Activated CD8-positive, alpha-beta memory T cell treated with anti-CD3 and anti-CD28 coated beads for 36 hours (primary cell): ENCODE data around the gene CNTN1. TPM values are rescaled to one million over a fixed set of nuclear protein-coding genes. Genes with fewer than 3 reads are reported as not detected.

Experiments used
- CTCF ChIA-PET: fragments of 350-600 bp; sonication (Branson Sonifier 250); formaldehyde crosslinking; loops from one replicate; lab custom pipeline; 2021; ENCODE audit warnings: antibody characterized with exemption; lab: Charles Lee
- POLR2A ChIA-PET: fragments of 350-600 bp; sonication (Branson Sonifier 250); formaldehyde crosslinking; loops from one replicate; lab custom pipeline; 2021; ENCODE audit warnings: antibody characterized with exemption; lab: Charles Lee
- total RNA-seq, 2 experiments: library from RNA; stranded (reverse); gene quantifications; one replicate each; pipeline ENCODE4 v1.2.3, GENCODE V29; 2021

The CNTN1 gene
- total RNA-seq, 2 experiments from 2014 or later, result not detected

GRCh38 chr12:40752011-40752410 lies 59.8 kb downstream of the CNTN1 start:
- CTCF ChIA-PET, result no interaction called here
- POLR2A ChIA-PET, result no interaction called here

- ChIA-PET POLR2A (no interaction called here), CTCF (no interaction called here)
Observed at GRCh38 chr12:40760821-40761220, 68.6 kb downstream of the CNTN1 start.

GRCh38 chr12:40762072-40762471 lies 69.8 kb downstream of the CNTN1 start:
- ChIA-PET POLR2A (no interaction called here), CTCF (no interaction called here)

- ChIA-PET POLR2A (no interaction called here), CTCF (no interaction called here)
Observed at GRCh38 chr12:40768125-40768864, 76.1 kb downstream of the CNTN1 start.

GRCh38 chr12:40769846-40770245 lies 77.6 kb downstream of the CNTN1 start:
- POLR2A ChIA-PET, result no interaction called here

GRCh38 chr12:40770781-40771180 lies 78.5 kb downstream of the CNTN1 start:
- ChIA-PET CTCF (no interaction called here), POLR2A (no interaction called here)

More at GRCh38 chr12:40769846-40770245, 77.6 kb downstream of the CNTN1 start:
- CTCF ChIA-PET, result no interaction called here

- CTCF ChIA-PET, result no interaction called here
- POLR2A ChIA-PET, result no interaction called here
Observed at GRCh38 chr12:40775661-40776060, 83.4 kb downstream of the CNTN1 start.

GRCh38 chr12:40784102-40784501 lies 91.9 kb downstream of the CNTN1 start:
- POLR2A ChIA-PET, result no interaction called here
- CTCF ChIA-PET, result no interaction called here

- CTCF ChIA-PET, result no interaction called here
- POLR2A ChIA-PET, result no interaction called here
Observed at GRCh38 chr12:40788276-40788675, 96.0 kb downstream of the CNTN1 start.

- ChIA-PET POLR2A (no interaction called here), CTCF (no interaction called here)
Observed at GRCh38 chr12:40792792-40793386, 100.7 kb downstream of the CNTN1 start.

- ChIA-PET POLR2A (no interaction called here), CTCF (no interaction called here)
Observed at GRCh38 chr12:40793471-40793870, 101.2 kb downstream of the CNTN1 start.

- ChIA-PET CTCF (no interaction called here), POLR2A (no interaction called here)
Observed at GRCh38 chr12:40794087-40794486, 101.8 kb downstream of the CNTN1 start.

- POLR2A ChIA-PET, result no interaction called here
- CTCF ChIA-PET, result no interaction called here
Observed at GRCh38 chr12:40801082-40801481, 108.8 kb downstream of the CNTN1 start.

GRCh38 chr12:40801861-40802260 lies 109.6 kb downstream of the CNTN1 start:
- POLR2A ChIA-PET, result no interaction called here
- CTCF ChIA-PET, result no interaction called here

GRCh38 chr12:40802656-40803055 lies 110.4 kb downstream of the CNTN1 start:
- CTCF ChIA-PET, result no interaction called here
- POLR2A ChIA-PET, result no interaction called here

GRCh38 chr12:40819436-40820108 lies 127.3 kb downstream of the CNTN1 start:
- POLR2A ChIA-PET, result no interaction called here
- CTCF ChIA-PET, result no interaction called here

GRCh38 chr12:40820794-40821484 lies 128.7 kb downstream of the CNTN1 start:
- ChIA-PET CTCF (no interaction called here), POLR2A (no interaction called here)

- POLR2A ChIA-PET, result no interaction called here
- CTCF ChIA-PET, result no interaction called here
Observed at GRCh38 chr12:40825156-40825555, 132.9 kb downstream of the CNTN1 start.

GRCh38 chr12:40827683-40828592 lies 135.7 kb downstream of the CNTN1 start:
- POLR2A ChIA-PET, result no interaction called here
- CTCF ChIA-PET, result no interaction called here
